HepG2 (cell line): Measurements from ENCODE around the gene PDCD10. TPM values are rescaled to one million over a fixed set of nuclear protein-coding genes. Genes with fewer than 3 reads are reported as not detected.

Experiments used
- ATAC-seq: fragments of 200-7000 bp; cut with Tn5 transposase; 3 replicates; pipeline ENCODE4 v1.9.1; 2020; ENCODE audit warnings: mild to moderate bottlenecking, moderate library complexity
- BruUV-seq: library from RNA; stranded (reverse); fragments of 400-500 nt; replicated peaks from 2 replicates; lab custom pipeline; 2021; lab: Mats Ljungman, UMichigan
- CTCF ChIA-PET: fragments of 300-600 bp; formaldehyde crosslinking; extraction: SDS; loops from one replicate; lab custom pipeline; 2021; ENCODE audit warnings: low total read pairs, inconsistent platforms, low intra/inter-chr PET ratio; lab: Yijun Ruan, JAX
- POLR2A ChIA-PET: fragments of 350-600 bp; sonication (Branson Sonifier 250); formaldehyde crosslinking; loops from one replicate; lab custom pipeline; 2020; ENCODE audit warnings: antibody characterized with exemption, inconsistent platforms; lab: Yijun Ruan, JAX
- DNase-seq: peaks from one replicate; pipeline ENCODE4 v3.0.0-alpha.2; 2015; ENCODE audit warnings: low spot score
- FAIRE-seq: peaks from 3 replicates; lab custom pipeline; 2011; peaks lifted over from hg19 to GRCh38; lab: Jason Lieb, UNC
- H2AFZ ChIP-seq: one replicate; pipeline ENCODE4 v1.6.1; 2011; ENCODE audit warnings: low read length, inconsistent platforms
- H3K27ac ChIP-seq: fragments of 300-600 bp; 3 replicates; pipeline ENCODE4 v1.8.0; 2011; ENCODE audit warnings: mixed run types, mild to moderate bottlenecking, mixed read lengths, low read length, inconsistent platforms; ENCODE audit not compliant: insufficient read depth; ENCODE audit errors: extremely low read length
- H3K27me3 ChIP-seq, 2 experiments: fragments of 200-600 bp in 1 of 2; 2 replicates in 1 of 2; 3 replicates in 1 of 2; pipeline versions ENCODE4 v1.6.0 to v1.8.0; 2011; ENCODE audit warnings: low read length in 2 of 2, mild to moderate bottlenecking in 2 of 2, moderate library complexity in 2 of 2, inconsistent platforms in 1 of 2; ENCODE audit not compliant: insufficient read depth in 2 of 2, control insufficient read depth in 1 of 2
- H3K36me3 ChIP-seq, 2 experiments: fragments of 200-600 bp in 1 of 2; replicated peaks in 1 of 2; 2 replicates in 1 of 2; 3 replicates in 1 of 2; pipeline versions ENCODE4 v1.5.1 to v1.8.0; 2011; ENCODE audit warnings: low read length in 2 of 2, inconsistent platforms in 1 of 2; ENCODE audit not compliant: insufficient read depth in 2 of 2, control insufficient read depth in 1 of 2
- H3K4me1 ChIP-seq: 2 replicates; pipeline ENCODE4 v1.5.1; 2012; ENCODE audit warnings: low read length, inconsistent platforms; ENCODE audit not compliant: insufficient read depth
- H3K4me2 ChIP-seq: 2 replicates; pipeline ENCODE4 v1.6.0; 2011; ENCODE audit warnings: low read depth, low read length, inconsistent platforms
- H3K4me3 ChIP-seq, 3 experiments: fragments of 200-600 bp in 1 of 3; sonication (generic), shearing (Covaris generic) in 1 of 3; replicated peaks in 1 of 3; 2 replicates each; pipeline ENCODE4 v1.5.1; 2011 to 2016; ENCODE audit warnings: low read length in 3 of 3, inconsistent platforms in 2 of 3, low read depth in 2 of 3, mild to moderate bottlenecking in 2 of 3, control low read depth in 1 of 3, mixed read lengths in 1 of 3; ENCODE audit not compliant: insufficient read depth in 1 of 3
- H3K79me2 ChIP-seq: one replicate; pipeline ENCODE4 v1.6.1; 2011; ENCODE audit warnings: low read length, inconsistent platforms; ENCODE audit not compliant: insufficient read depth
- H3K9ac ChIP-seq: 2 replicates; pipeline ENCODE4 v1.6.0; 2011; ENCODE audit warnings: mild to moderate bottlenecking, low read depth, low read length, inconsistent platforms; ENCODE audit not compliant: insufficient read depth
- H3K9me3 ChIP-seq: 2 replicates; pipeline ENCODE4 v1.5.1; 2012; ENCODE audit warnings: mild to moderate bottlenecking, low read length
- H4K20me1 ChIP-seq: 2 replicates; pipeline ENCODE4 v1.6.0; 2011; ENCODE audit warnings: inconsistent platforms, mild to moderate bottlenecking, low read length, moderate library complexity; ENCODE audit not compliant: insufficient read depth
- IKZF4 ChIP-seq: sonication (generic); formaldehyde crosslinking; IDR thresholded peaks from 2 replicates; pipeline ENCODE4 v1.5.1; 2020; ENCODE audit warnings: borderline replicate concordance, mild to moderate bottlenecking, low read depth, missing genetic modification reagents; ENCODE audit errors: not compliant biosample characterization
- RBM22 ChIP-seq: fragments of 200-400 bp; formaldehyde crosslinking; optimal IDR thresholded peaks from 2 replicates; pipeline ENCODE3; 2017; ENCODE audit warnings: mild to moderate bottlenecking, low read length, moderate library complexity
- SAFB2 ChIP-seq: sonication (generic); formaldehyde crosslinking; IDR thresholded peaks from 2 replicates; pipeline ENCODE4 v1.5.1; 2020; ENCODE audit warnings: missing genetic modification reagents, low read depth, mild to moderate bottlenecking, borderline replicate concordance
- SOX13 ChIP-seq, 3 experiments: fragments of 450-650 bp in 1 of 3; sonication (generic) in 1 of 3; formaldehyde crosslinking in 1 of 3; IDR thresholded peaks in 2 of 3; conservative IDR thresholded peaks in 1 of 3; 2 replicates each; pipeline versions ENCODE4 v1.5.0 to v1.6.1; 2016 to 2020; ENCODE audit warnings: antibody characterized with exemption in 1 of 3, mild to moderate bottlenecking in 1 of 3, missing compliant biosample characterization in 1 of 3, missing genetic modification reagents in 1 of 3, moderate library complexity in 1 of 3
- ZBTB44 ChIP-seq: sonication (generic); formaldehyde crosslinking; IDR thresholded peaks from 2 replicates; pipeline ENCODE4 v1.4.0; 2020; ENCODE audit warnings: missing genetic modification reagents
- ZNF329 ChIP-seq: sonication (generic); formaldehyde crosslinking; IDR thresholded peaks from 2 replicates; pipeline ENCODE4 v1.9.0; 2021; ENCODE audit warnings: low read depth, mild to moderate bottlenecking, missing genetic modification reagents
- ZNF577 ChIP-seq: sonication (generic); formaldehyde crosslinking; IDR thresholded peaks from 2 replicates; pipeline ENCODE4 v1.4.0; 2020; ENCODE audit warnings: mild to moderate bottlenecking, low read depth, missing genetic modification reagents, borderline replicate concordance
- in situ Hi-C: cut with HindIII; loops from 2 replicates; pipeline ENCODE4 v1.10.0; 2017; ENCODE audit warnings: low pct_unique_long_range_greater_than_20kb; ENCODE audit not compliant: extremely low pct_ligation_motif_present
- intact Hi-C: fragments of 100-400 bp; cut with micrococcal nuclease; formaldehyde crosslinking; loops from one replicate; pipeline ENCODE4 v1.10.0; 2022; ENCODE audit not compliant: unreplicated experiment
- polyA plus RNA-seq, 8 experiments: library from polyadenylated mRNA; depleted of rRNA in 3 of 8; stranded (reverse) in 7 of 8; unstranded in 1 of 8; fragments of >200 nt; fragmentation: Illumina TruSeq in 4 of 8; extraction: Trizol in 4 of 8; gene quantifications; 2 replicates each; pipeline versions ENCODE4 v1.2.1 to v1.2.3, GENCODE V29; 2011 to 2016; ENCODE audit warnings: low read depth in 4 of 8, missing spikeins in 1 of 8, mixed read lengths in 1 of 8; ENCODE audit not compliant: insufficient read depth in 1 of 8
- total RNA-seq, 5 experiments: library from RNA; depleted of rRNA; stranded (reverse); fragments of >200 nt; fragmentation: Illumina TruSeq; extraction: Trizol; gene quantifications; 2 replicates each; pipeline ENCODE4 v1.2.3, GENCODE V29; 2016; ENCODE audit warnings: low read depth in 1 of 5
- TF ChIP-seq, protein P1 (sequence below): sonication (generic); formaldehyde crosslinking; IDR thresholded peaks from 2 replicates; pipeline ENCODE4 v1.5.0; 2020; ENCODE audit warnings: missing genetic modification reagents

The PDCD10 gene
- total and polyA plus RNA-seq, 2 of the 13 experiments (the other 11 are each of a cell fraction or from before 2014, with no cell fraction given) = 48.5 to 53.9 TPM

DNA sequence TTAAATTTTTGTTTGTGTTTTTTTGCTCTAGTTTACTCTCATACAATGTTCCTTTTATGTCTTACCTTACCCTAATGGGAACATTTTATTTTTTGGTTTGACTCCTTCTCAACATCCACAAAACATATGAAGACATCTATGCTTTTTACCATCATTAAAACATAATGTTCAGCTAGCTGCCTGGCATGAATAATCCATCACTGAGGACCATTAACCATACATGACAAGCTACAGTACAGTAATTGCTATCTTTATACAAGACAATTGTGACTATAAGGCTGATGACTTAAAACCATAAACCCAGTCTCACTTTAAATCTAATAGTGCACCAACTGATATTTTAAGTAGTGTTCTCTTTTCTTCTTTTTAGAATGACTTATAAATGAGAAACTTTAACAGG lies 14.5 kb upstream of the PDCD10 start:
- Histone ChIP-seq H3K79me2 (no peaks in the 10 kb centered on the region), H3K27me3 (no peaks in the 10 kb centered on the region; a peak in 1 of 5 replicates), H2AFZ (no peak overlapping the region), H3K36me3 (no peaks in the 10 kb centered on the region), H3K4me2 (no peak overlapping the region), H4K20me1 (no peaks in the 10 kb centered on the region), H3K4me1 (peaks cover 11% of the 10 kb centered on the region), H3K4me3 (no peak overlapping the region), H3K9ac (no peak overlapping the region), H3K27ac (no peak overlapping the region), H3K9me3 (no peaks in the 10 kb centered on the region)
- POLR2A ChIA-PET = no interaction called here
- CTCF ChIA-PET = no interaction called here
- no TSS peak for BruUV-seq
- no peak for DNase-seq
- intact Hi-C loops = no loop called here
- ATAC-seq = no peak
- FAIRE-seq = no peak
- TF ChIP-seq, protein P1, sequence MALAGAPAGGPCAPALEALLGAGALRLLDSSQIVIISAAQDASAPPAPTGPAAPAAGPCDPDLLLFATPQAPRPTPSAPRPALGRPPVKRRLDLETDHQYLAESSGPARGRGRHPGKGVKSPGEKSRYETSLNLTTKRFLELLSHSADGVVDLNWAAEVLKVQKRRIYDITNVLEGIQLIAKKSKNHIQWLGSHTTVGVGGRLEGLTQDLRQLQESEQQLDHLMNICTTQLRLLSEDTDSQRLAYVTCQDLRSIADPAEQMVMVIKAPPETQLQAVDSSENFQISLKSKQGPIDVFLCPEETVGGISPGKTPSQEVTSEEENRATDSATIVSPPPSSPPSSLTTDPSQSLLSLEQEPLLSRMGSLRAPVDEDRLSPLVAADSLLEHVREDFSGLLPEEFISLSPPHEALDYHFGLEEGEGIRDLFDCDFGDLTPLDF = no peak
- TF ChIP-seq ZNF329 (CRISPR knock-in tag) = no peak
- no peak for TF ChIP-seq SAFB2 (CRISPR knock-in tag)
- no peak for TF ChIP-seq RBM22
- no peak for TF ChIP-seq ZBTB44 (CRISPR knock-in tag)
- TF ChIP-seq SOX13 (IDR thresholded peaks at IDR 0.05) = no peak
- TF ChIP-seq SOX13 (CRISPR knock-in tag; conservative IDR thresholded peaks at IDR 0.05 in 1 of 2, IDR thresholded peaks at IDR 0.05 in 1 of 2) = no peak
- no peak for TF ChIP-seq ZNF577
- no peak for TF ChIP-seq IKZF4 (CRISPR knock-in tag)
- in situ Hi-C loops = no loop called here
